Activated CD4-positive, alpha-beta T cell treated with anti-CD3 and anti-CD28 coated beads, Interleukin-2, amount 50 U/mL, for 16 hours (primary cell): ENCODE results near the gene MPHOSPH10.
A peak's percentile ranks its signal among the peaks of the same experiment; 100 is the strongest.
"Not testable (repeated sequence)": the region's sequence is repeated elsewhere in the genome, so short reads cannot be mapped to it uniquely, and the experiment has no call there.

Source experiments
- DNase-seq: peaks from one replicate; pipeline ENCODE4 v3.0.0-alpha.2; 2020

MPHOSPH10 gene

GRCh38 chr2:71122387-71123298 lies 7.8 kb upstream of the MPHOSPH10 start:
- no peak for DNase-seq

- no peak for DNase-seq
Observed at GRCh38 chr2:71125506-71126294, 4.7 kb upstream of the MPHOSPH10 start.

GRCh38 chr2:71126957-71127356 lies 3.5 kb upstream of the MPHOSPH10 start:
- no peak for DNase-seq

- DNase-seq, result no peak
Observed at GRCh38 chr2:71129114-71129901, 1.1 kb upstream of the MPHOSPH10 start.

GRCh38 chr2:71129902-71130151 lies 607 bp upstream of the MPHOSPH10 start:
- no peak for DNase-seq

- DNase-seq, result peak; percentile 27
Observed at GRCh38 chr2:71130905-71131244, 441 bp downstream of the MPHOSPH10 start.

- not testable (repeated sequence) for DNase-seq
Observed at GRCh38 chr2:71131387-71132166, 1.1 kb downstream of the MPHOSPH10 start.

GRCh38 chr2:71133603-71134002 lies 3.2 kb downstream of the MPHOSPH10 start:
- DNase-seq, result no peak

- DNase-seq, result no peak
Observed at GRCh38 chr2:71136174-71136573, 5.7 kb downstream of the MPHOSPH10 start.

GRCh38 chr2:71143782-71144181 lies 13.3 kb downstream of the MPHOSPH10 start:
- no peak for DNase-seq

- DNase-seq, result no peak
Observed at GRCh38 chr2:71148506-71149063, 18.2 kb downstream of the MPHOSPH10 start.

GRCh38 chr2:71150082-71150816 lies 19.8 kb downstream of the MPHOSPH10 start:
- no peak for DNase-seq

GRCh38 chr2:71151620-71152019 lies 21.2 kb downstream of the MPHOSPH10 start:
- DNase-seq, result no peak

- no peak for DNase-seq
Observed at GRCh38 chr2:71153585-71154224, 23.3 kb downstream of the MPHOSPH10 start.

- no peak for DNase-seq
Observed at GRCh38 chr2:71154279-71154678, 23.8 kb downstream of the MPHOSPH10 start.

GRCh38 chr2:71154798-71155197 lies 24.4 kb downstream of the MPHOSPH10 start:
- peak; percentile 39 for DNase-seq

GRCh38 chr2:71155846-71156245 lies 25.4 kb downstream of the MPHOSPH10 start:
- DNase-seq, result no peak

GRCh38 chr2:71156573-71156972 lies 26.1 kb downstream of the MPHOSPH10 start:
- DNase-seq, result no peak

GRCh38 chr2:71157124-71157793 lies 26.8 kb downstream of the MPHOSPH10 start:
- peak; percentile 61 for DNase-seq

GRCh38 chr2:71166812-71167211 lies 36.4 kb downstream of the MPHOSPH10 start:
- DNase-seq, result no peak

GRCh38 chr2:71173096-71173495 lies 42.7 kb downstream of the MPHOSPH10 start:
- DNase-seq, result no peak
